ENCODE results near the gene OTOG.

GRCh38 chr11:17693531-17693930 is 146.5 kb downstream of the OTOG start:
- TF ChIP-seq POLR2A (IDR thresholded peaks at IDR 0.05), result no peak
- TF ChIP-seq CTCF (IDR thresholded peaks at IDR 0.05), result no peak

Measured in lower leg skin (tissue), 3 donors.